Activated CD4-positive, alpha-beta T cell treated with anti-CD3 and anti-CD28 coated beads for 1 hour (primary cell): Measurements from ENCODE around the gene SETD1A.
A peak's percentile ranks its signal among the peaks of the same experiment; 100 is the strongest.

Source experiments
- DNase-seq: peaks from one replicate; pipeline ENCODE4 v3.0.0-alpha.2; 2020

SETD1A gene

DNA sequence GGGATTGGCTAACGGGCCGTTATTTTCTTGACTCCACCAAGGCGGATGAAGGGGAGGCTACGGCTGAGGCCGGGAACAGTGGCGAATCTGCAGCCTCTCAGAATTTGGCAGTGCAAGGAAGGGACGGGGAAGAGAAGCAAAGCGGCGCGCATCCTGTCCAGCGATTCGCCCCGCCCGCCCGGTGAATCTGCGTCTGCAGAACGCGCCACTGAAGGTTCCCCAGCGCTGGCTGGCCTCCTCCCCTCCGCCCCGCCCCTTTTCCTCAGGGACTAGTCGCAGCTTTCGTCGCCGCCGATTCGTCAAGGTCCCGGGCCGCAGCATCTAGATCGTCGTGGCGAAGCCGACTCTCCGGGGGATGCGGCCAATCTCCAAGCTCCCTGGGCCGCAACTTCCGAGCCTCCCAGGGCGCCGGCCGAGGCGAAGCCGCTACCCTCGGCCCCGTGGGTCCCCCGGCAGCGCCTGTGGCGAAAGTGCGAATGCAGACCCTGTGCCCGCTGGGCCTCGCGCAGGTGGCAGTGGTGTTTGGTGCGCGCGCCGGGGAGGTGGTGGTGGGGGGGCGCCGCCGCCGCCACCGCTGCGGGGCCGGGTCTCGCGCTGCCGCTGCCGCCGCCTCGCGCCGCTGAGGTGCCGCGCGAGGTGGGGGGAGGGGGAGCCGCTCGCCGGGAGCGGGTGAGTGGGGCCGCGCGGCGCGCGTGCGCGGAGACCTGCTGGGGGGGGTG lies at the start of gene SETD1A:
TSS of gene SETD1A (plus strand) at position 299 of the 719 bp plus-strand sequence. CDS start 978 bp downstream, outside the sequence.
- peak; percentile 94 for DNase-seq

DNA sequence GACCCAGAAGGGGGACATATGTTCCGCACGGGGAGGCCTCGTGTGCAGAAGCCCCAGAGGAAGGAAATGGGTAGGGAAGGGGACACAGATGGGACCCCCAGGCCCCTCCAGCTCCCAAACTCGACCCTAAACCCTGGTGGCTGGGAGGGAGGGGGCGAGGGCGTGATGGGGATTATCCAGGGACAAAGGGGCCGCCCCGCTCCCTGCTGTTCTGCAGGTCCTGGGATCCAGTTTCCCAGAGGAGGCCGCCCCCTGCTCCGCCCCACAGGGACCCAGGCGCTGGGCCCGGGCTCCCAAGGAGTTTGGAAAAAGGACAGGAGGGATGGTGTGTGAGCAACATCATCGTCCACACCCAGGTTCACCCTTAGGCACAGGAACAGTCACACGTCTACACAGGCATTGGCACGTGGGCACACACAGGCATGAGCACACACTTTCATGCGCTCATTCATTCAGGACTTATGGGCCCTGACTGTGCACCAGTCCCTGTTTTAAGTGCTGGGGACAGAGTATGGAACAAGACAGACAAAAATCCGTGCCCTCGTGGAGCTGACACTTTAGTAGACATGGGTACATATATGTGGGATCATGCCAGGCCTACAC lies 47.0 kb upstream of the SETD1A start:
- DNase-seq = no peak

DNA sequence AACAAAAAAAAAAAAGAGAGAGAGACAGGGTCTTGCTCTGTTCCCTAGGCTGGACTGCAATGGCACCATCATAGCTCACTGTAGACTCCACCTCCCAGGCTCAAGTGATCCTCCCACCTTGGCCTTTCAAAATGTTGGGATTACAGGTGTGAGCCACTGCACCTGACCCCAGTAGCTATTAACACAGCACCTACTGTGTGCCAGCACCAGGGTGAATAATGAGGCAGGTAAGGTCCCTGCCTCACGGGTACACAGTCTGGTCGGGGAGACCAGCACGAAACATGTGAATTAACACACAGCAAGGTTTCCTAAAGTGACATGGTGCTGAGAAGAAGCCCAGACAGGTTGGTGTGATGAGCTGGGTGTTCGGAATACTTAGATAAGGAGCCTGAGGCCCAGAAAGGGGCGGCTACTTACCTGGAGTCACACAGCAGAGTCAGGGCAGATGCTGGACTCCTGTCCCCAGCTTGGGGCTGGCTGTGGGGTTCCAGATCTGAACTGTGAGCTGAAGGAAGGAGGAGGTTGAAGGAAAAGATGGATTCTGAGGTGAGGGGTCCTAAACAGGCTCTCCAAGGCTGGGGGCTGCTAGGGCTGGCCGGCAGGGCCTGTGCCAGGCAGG lies 44.7 kb upstream of the SETD1A start:
- no peak for DNase-seq

DNA sequence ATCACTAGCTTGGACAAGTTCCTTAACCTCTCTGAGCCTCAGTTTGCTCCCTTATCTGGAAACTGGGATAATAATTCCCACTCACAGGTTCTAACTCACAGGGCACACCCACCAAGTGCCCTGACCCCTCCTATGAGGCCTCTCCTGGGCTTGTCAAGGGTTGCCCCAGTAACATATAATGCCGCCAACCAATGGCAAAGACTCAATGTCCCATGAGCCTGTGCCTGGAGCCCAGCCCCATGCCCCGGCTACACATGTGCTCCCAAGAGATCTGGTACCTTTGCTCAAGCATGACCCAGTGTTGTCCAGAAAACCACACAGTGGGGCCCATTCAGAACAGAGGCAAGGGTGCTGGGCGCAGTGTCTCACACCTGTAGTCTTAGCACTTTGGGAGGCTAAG lies 42.7 kb upstream of the SETD1A start:
- no peak for DNase-seq

DNA sequence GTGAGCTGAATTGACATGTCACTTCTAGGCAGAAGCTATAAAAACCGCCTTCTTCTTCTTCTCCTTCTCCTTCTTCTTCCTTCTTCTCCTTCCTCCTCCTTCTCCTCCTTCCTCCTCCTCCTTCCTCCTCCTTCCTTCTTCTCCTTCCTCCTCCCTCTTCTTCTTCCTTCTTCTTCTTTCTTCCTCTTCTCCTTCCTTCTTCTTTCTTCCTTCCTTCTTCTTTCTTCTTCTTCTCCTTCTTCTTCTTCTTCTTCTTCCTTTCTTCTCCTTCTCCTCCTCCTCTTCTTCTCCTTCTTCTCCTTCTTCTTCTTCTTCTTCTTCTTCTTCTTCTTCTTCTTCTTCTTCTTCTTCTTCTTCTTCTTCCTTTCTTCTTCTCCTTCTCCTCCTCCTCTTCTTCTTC lies 38.9 kb upstream of the SETD1A start:
- DNase-seq = no peak

DNA sequence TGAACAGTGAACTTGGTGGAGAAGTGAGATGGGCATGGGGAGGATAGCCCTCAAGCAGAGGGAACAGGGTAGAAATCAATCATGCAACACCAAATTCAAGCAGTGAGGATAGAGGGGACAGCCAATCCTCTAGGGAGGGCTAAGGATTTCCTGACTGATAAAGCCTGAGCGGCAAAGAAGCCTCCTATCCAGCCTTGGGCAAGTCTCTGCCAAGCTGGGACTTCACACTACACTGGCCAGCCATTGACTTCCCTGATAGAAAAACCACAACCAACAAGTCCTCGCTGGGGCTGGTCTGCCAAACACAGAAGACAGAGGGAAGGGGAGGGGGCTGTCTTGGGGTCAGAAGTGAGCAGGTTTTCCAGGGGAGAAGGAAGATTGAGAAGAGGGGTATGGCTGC lies 36.7 kb upstream of the SETD1A start:
- no peak for DNase-seq

DNA sequence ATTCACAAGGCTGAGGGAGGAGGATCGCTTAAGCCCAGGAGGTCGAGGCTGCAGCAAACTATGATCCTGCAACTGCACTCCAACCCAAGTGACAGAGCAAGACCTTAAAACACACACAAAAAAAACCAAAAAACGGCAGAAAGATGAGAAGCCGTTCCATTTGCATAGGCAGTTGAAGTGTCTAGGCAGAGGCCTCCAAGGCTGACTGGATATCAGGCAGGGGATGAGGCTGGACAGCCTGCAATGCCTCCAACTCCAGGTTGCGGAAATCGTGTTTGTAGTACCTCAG lies 36.2 kb upstream of the SETD1A start:
- no peak for DNase-seq

DNA sequence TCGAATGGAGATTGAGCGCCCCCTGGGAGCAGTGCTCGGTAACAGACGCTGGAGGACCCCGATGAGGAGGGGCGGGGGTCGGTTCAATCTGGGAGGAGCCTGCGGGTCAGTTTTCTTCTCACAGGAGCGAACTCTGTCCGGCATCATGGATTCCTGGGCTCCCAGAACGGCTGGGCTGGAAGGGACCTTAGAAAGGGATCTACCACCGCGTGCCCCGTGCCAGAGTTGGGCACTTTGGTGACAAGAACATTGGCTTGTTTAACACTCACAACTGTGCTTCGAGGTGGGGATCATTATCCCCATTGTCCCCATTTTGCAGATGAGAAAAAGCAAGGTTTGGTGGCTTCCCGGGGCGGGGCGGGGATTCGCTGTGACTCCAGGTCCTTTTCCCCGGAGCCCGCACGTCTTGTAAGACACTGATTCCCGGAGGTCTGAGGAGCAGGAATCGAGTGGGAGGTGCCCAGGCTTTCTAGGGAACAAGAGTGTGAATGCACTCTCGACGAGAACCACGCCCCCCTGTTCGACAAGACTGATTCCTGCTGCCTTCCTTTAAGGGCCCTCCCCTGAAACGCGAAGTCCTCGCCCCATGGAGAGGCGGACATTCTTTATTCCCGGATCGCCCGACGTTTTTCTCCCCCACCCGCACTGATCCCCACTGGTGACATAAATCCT lies 35.7 kb upstream of the SETD1A start:
- DNase-seq = peak; percentile 77

DNA sequence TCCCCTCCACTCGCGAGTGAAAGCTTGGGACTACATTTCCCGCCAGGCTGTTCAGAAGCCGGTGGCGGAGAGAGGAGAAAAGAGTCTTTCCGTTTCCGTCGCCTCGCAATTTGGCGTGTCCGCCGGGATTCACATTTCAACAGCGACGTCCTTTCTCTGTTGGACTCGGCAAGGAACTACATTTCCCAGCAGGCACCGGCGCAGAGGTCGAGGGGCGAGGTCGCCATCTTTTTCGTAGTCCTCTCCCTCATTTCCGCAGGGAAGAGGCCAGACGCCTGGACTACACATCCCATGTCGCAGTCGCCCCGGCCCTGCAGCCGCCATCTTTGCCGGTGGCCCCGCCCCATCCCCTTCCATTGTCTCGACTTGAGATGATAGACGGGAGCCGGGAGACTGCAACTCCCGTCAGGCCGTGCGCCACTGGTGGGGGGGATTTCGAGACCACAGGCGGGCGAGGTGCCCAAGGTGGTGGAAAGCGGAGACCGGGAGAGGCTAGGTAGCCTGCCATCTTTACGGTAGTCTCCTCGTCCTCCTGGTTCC lies 35.1 kb upstream of the SETD1A start:
- peak; percentile 99 for DNase-seq

DNA sequence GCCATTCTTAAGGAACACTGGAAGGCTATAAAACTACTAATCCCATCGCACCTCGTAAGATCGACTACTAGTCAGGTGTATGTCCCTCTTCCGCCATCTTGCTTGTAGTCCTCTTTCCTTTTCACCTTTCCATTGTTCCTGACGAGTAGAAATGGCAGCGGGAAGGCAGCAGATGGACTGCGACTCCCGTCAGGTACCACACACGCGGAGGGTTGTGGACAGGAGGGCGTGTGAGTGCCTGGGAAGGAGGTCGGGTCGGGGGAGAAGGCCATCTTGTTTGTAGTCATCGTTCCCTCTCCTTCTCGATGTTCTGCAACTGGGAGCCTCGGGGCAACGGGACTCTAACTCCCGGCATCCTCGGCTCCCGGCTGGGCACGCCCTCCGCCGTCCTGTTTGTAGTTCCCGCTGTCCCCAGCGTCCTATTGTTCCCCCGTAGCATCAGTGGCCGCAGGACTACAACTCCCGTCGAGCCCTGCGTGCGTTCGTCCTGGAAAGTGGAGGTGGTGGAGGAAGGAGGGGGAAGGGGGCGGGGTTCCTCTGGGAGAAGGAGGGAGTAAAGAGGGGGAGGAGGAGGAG lies 34.5 kb upstream of the SETD1A start:
- peak; percentile 91 for DNase-seq

DNA sequence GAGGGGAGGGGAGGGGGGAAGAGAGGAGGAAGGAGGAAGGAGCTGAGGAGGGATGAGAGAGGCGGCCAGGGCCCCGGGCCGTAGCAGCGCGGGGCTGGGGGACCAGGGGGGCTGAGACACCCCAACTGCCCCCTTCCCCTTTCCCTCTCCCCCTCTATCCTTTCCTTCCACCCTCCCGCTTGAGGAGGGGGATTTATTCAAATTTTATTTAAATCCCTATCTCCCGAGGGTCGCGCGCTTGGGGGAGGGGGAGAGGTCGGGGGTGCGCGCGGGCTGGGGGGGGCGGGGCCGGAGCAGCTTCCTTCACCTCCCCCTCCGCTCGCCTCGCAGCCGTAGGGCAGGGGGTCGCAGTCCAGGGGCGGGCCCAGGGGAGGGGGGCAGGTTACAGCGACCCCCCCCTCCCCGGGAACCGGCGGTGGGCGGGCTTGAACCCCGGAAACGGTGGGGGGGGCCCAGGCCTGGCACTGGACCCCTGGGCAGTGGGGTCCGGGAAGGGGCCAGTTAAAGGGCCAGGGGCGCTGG lies 33.9 kb upstream of the SETD1A start, which contains the start of gene FBXL19:
TSS of gene FBXL19 (plus strand) at position 19 of the 522 bp plus-strand sequence. CDS start 2,183 bp downstream, outside the sequence.
- no peak for DNase-seq

DNA sequence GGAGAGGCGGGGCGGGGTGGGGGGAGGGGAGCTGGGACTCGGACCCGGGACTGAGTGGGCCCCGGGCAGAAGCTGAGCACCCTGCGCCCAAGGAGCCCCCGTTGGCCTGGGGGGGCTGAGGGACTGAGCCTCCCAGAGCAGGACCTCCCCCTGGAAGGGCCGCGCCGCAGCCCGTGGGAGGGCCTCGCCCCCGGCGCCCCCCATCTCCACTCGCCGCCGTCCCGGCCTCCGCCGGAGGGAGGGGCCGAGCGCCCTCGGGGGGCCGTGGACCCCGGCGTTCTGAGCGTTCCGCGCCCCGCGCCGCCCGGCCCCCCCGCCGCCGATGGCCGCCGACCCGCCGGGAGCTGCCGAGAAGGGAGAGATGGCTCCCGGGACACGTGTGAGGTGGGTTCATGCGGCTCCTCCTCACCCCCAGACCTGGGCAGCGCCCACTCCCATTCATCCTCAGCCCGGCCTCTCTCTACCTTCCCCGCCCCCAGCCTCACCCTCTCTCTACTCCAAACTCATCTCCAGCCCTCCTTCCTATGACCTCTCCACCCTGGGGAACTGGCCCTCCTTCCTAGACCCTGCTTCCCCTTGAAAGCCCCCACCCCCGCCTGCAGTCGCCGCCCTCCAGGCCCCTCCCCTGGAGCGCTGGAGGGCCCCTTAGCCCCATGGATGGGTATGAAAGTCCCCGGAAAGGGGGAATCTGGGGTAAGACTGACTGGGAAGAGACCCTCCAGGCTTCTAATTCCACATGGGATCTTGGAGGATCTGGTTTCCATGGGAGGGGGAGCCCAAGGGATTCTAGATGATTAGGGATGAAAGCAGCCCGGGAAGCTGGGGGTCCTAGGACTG lies 33.3 kb upstream of the SETD1A start:
- DNase-seq = no peak

DNA sequence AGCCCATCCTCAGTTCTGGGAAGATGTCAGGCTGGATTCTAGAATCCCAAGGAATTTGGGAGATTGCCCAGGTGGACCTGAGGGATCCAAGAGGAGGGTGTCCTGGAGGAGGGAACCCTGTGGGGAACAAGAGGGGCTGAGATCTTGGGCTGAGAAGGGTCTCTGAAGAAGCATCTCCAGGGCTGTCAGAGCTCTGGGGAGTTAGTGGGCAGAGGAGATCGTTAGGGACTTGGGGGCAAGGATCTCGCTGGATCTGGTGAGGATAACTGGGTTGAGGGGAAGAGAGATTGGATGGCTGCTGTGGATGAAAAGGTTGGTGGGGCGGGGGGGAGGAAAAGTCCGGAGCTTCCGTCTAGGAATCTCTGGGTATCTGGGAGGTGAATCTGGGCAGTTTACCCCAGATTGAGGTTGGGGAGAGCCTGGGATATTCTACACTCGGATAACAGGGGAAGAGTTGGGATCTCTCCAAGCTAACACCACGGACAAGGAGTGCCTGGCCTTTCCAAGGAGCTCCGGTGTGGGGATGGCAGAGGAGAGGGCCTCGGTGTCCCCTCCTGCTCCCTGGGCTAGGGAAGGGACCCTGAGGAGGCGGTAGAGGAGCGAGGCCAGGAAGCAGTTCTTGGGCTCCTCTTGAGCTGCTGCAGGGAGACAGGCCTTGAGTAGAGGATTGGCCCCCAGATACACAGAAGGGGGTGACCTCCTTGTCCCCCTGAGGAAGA lies 32.5 kb upstream of the SETD1A start:
- no peak for DNase-seq

DNA sequence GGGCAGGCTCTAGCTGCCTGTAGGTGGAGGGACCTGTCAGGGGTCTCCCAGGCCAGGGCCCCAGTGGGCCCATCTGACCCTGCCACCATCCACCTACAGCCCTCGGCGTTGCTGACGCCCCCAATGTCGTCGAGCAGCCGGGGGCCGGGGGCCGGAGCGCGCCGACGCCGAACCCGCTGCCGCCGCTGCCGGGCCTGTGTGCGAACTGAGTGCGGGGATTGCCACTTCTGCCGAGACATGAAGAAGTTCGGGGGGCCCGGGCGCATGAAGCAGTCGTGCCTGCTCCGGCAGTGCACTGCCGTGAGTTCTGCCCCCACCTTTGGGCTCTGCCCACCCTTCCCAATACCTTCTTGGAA lies 31.9 kb upstream of the SETD1A start:
- no peak for DNase-seq

DNA sequence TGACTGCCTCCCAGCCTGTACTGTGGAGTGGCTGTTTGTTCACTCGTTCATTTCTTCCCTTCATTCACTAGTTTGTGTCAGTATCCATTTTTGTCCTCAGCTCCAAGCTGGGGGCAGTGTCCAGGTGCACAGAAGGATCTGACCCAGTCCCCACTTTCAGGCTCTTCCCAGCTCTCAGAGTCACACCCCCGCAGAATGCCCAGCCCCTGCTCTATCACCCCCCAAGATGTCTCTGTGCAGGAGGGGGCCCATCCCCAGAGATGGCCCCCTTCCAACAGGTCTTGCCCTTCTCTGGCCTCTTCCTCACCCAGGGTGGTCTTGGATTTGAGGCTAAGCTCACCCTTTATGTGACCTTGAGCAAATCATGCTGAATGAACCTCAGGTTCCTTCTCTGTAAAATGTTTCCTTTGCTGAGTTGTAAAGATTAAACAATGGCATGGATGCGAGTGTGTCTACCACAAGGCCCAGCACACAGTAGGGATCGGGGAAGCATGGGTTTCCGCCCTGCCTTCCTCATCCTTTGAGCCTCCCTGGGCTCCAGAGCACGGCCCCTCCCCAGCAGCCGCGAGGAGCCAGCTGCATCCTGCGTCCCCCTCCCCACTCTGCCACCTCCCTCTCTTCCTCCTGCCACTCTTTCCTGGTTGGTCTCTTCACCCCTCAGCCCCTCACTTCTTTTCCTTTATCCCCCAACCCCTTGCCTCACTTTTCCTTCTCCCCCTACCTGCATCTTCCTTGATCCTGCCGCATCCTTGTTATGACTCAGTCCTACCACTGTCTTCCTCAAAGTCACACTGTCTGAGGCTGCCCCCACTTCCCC lies 31.4 kb upstream of the SETD1A start:
- no peak for DNase-seq

DNA sequence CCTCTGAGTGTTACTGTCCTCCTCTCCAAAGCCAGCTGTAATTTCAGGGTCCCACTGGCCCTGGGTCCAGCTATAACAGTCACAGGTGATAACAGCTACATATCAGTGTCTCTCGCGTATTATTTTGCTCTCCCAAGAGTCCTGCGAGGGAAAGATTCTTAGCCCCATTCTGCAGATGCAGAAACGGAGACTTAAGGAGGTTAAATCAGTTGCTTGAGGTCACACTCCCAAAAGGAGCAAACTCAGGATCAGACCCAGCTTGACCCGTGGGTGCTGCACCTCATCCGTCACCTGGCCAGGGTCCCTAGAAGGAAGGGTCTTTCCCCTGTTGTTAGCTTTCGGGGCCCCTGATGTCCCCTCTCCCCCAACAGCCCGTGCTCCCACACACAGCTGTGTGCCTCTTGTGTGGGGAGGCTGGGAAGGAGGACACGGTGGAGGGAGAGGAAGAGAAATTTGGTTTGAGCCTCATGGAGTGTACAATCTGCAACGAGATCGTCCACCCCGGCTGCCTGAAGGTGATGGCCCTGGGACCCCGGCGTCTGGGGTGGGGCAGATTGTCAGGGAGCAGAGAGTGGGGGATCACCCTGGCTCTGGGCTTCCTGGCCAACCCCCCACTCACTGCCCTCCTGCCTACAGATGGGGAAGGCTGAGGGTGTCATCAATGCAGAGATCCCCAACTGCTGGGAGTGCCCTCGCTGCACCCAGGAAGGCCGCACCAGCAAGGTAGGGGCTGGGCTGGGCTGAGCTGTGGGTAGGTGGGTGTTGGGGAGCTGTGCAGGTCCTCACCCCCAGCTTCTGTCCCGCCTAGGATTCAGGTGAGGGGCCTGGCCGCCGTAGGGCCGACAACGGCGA lies 30.4 kb upstream of the SETD1A start:
- no peak for DNase-seq

DNA sequence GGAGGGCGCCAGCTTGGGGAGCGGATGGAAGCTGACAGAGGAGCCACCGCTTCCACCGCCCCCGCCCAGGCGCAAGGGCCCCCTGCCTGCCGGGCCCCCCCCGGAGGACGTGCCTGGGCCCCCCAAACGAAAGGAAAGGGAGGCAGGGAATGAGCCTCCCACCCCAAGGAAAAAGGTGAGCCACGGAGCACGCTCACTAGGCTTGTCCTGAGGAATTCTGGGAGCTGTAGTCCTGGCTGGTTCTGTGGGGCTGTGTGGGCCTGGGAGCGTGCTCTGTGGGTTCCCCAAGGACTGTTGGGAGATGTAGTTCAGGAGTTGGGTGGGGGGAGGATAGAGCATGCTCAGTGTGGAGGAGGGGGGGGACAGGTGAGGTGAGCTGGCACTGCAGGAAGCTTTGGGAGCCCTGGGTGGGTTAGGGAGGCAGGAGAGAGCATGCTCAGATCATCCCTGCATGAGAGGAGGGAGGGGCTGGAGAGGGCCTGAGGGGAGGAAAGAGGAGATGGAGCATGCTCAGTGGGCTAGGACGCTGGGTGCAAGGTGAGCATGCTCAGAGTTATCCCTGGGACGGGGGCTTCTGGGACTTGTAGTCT lies 29.7 kb upstream of the SETD1A start:
- no peak for DNase-seq

DNA sequence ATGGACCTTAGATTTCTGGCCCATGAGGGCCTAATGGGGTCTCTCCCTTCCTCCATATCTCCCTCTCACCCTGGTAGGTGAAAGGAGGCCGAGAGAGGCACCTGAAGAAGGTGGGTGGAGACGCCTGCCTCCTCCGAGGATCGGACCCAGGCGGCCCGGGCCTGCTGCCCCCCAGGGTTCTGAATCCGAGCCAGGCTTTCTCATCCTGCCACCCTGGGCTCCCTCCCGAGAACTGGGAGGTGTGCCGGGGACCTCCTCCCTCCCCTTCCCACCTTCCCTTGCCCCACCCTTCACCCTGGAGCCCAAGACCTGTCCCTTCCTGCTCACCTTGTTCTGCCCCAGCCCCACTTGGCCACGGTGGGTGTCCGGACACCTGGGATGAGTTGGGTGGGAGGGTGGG lies 29.2 kb upstream of the SETD1A start:
- DNase-seq = no peak

DNA sequence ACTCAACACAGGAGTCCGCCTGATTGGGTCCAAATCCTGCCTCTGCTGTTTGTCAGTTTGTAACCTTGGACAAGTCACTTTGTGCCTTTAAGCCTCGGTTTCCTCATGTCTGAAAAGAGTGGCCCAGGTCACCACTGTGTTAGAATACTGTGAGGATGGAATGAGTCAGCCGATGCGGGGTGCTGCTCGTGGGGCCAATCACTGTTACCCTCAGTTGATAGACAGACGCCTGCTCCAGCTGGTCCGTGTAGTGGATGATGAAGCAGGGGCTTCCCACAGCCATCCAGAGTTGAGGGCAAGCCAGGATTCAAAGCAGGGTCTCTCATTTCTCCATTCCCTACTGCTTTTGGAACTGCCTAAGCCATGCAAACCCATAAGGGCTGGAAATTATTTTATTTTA lies 28.4 kb upstream of the SETD1A start:
- no peak for DNase-seq
